ENCODE results near the gene TUBAL3.

The TUBAL3 gene

DNA sequence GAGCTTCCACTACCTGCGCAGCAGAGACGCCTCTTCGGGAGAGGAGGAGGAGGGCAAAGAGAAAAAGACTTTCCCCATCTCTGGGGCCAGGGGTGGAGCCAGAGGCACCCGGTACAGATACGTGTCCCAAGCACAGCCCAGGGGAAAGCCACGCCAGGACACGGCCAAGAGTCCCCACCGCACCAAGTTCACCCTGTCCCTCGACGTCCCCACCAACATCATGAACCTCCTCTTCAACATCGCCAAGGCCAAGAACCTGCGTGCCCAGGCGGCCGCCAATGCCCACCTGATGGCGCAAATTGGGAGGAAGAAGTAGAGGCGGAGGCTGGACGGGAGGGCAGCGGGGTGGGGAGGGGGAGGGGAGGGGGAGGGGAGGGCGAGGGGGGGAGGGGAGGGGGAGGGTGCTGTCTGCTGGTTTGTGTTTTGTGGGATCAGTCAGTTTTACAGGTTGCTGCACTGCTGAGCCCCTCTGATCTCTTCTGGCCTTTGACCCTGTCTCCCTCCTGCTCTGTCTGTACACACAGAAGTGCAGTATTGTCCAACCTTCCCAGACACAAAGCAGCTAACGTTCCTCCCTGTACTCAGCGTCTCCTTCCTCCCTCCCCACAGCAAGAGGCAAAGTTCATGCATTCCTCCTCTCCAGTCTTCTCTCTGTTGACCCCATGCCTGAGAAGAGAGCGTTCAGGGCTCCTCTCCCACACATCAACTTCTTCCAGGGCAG lies 30.6 kb downstream of the TUBAL3 start:
- DNase-seq: no peak

DNA sequence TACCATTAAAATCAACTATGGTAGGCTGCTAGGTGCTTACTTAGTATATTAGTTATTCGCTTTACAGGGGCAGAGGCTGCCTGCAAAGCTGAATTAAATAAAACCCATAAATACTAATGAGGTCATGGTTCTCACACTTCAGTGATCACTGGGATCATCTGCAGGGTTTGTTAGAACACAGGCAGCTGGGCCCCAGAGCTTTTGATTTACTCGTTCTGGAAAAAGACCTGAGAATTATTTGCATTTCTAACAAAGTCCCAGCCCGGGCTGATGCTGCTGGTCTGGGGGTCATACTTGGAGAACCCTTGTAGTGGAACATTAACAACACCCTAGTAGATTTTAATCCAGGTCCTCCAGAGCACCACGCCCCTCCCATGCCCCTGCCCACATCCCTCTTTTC lies 31.3 kb downstream of the TUBAL3 start:
- no peak for DNase-seq

DNA sequence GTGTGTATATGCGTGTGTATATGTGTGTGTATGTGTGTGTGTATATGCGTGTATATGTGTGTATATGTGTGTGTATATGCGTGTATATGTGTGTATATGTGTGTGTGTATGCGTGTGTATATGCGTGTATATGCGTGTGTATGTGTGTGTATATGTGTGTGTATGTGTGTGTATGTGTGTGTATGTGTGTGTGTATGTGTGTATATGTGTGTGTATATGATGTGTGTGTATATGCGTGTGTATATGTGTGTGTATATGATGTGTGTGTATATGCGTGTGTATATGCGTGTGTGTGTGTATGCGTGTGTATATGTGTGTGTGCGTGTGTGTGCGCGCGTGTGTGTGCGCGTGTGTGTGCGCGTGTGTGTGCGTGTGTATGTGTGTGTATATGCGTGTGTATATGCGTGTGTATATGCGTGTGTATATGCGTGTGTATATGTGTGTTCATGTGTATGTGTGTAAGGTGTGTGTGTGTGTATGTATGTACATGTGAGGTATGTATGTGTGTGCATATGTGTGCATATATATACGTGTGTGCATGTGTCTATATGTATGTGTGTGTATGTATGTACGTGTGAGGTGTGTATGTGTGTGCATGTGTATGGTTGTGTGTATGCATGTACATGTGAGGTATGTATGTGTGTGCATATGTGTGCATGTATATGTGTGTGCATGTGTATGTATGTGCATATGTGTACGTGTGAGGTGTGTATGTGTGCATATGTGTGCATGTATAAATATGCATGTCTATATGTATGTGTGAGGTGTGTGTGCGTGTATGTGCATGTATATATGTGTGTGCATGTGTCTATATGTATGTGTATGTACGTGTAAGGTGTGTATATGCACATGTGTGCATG lies 33.9 kb downstream of the TUBAL3 start:
- DNase-seq: no peak

DNA sequence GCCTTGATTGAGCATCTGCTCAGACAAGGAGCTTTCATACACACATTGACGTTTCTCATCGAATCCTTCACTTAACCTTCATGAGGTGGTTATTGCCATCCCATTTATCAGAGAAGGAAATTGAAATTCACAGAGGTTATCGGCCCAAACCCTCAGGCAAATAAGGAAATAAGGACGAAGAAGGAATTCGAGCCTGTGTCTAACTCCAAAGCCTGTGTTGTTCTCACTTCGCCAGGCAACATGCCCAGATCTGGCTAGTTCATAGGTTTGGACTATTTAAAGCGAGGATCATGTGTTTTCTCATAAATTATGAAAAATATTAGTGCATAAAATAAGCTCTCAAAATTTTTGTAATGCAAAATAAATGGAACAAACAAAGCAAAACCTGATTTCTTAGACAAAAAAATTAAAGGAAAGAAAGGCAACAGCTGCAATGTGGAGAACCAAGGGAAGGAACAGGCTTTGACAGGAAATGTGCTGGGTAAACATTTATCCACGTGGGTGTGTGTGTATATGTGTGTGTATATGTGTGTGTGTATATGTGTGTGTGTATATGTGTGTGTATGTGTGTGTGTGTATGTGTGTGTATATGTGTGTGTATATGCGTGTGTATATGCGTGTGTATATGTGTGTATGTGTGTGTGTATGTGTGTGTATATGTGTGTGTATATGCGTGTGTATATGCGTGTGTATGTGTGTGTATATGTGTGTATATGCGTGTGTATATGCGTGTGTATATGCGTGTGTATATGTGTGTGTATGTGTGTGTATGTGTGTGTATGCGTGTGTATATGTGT lies 35.1 kb downstream of the TUBAL3 start:
- DNase-seq: no peak

DNA sequence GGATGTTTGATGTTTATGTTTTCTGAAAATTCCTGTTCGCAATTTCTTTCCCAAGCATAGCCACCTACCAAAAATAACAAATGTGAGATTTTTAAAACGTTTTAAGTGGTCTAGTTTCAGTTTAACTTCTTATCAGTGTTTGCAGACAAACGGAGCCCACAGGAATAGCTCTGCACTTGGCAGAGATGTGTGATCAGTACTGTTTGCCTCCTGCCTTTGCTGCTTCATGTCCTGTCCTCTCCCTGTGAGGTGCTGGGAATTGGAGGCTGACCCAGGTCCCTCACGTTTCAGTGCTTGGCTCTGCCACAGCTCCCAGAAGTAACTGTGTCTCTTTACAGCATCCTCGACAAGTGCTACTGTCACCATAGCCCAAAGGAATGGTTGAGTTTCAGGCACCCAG lies 38.7 kb downstream of the TUBAL3 start:
- DNase-seq: no peak

DNA sequence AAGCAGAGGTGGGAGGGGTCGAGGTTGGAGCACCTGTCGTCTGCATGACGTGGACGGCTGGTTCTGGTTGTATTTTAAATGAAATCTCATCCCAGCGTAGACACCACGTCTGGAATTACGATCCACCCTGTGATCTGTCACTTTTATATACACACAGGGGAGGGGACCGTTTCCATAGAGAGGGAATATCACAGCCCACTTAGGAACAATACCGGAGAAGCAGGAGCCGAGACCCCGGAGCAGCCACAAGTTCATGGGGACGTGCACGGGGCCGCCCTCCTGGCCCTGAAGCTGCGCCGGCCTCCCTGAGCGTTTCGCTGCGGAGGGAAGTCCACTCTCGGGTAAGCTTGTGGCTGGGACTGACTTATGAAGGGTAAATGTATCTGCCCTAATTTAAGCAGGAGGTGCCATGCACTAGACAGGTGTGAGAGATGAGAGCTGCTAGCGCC lies 39.7 kb downstream of the TUBAL3 start, which contains the start of gene UCN3:
Gene UCN3 (plus strand): TSS at position 77 of the 449 bp plus-strand sequence. CDS start 8,755 bp downstream, outside the sequence.
- DNase-seq: peak; percentile 54

DNA sequence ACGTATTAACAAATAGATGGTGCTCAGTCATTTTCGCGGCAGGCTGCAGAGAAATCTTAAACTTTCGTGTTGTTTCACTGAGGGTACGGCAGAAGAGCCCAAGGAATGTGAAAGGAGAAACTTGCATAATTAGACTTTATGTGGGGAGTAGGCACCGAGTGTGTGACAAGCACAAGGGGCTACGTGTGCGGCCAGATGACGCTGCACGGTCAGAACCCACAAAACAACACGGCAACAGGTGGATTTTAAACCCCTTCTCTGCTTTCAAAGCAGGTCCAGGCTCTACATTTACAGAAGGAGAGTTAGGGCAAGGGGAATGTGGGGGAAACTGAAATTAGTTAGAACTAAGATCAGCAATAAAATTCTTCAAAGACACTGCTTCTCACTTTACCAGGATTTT lies 40.3 kb downstream of the TUBAL3 start:
- no peak for DNase-seq

DNA sequence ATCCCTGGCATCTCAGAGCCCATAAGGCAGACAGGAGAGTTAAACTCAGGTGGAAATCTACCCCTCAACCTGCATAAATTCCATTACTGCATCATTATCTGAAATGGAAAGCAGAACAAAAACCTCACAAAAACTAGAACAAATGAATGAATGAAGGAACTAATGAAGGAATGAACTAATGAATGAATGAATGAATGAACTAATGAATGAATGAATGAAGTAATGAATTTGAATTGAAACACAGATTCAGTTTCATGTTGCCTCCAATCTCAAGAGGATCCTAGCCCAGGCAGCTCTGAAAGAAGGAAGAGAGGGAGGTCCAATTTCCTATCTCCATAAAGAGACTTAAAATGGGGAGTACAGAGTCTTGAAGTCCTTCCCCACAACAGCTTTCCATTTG lies 41.8 kb downstream of the TUBAL3 start:
- no peak for DNase-seq

DNA sequence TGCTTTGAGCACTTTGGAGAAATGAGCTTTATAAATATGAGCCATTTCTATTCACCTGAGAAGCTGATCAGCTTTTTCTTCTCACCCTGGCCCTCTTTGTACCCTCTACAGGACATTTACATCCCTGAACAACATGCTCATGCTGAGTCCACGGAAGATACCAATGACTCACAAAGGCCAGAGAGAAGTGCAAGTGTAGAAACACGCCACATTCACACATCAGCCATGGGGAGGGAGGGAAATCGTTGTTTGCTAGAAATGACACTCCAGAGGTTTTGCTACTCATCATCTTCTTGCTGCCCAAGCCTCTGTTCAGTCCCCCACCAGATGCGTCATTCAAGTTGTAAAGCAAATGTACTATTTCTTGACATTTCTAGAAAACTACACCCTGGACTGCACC lies 42.7 kb downstream of the TUBAL3 start:
- DNase-seq: no peak

DNA sequence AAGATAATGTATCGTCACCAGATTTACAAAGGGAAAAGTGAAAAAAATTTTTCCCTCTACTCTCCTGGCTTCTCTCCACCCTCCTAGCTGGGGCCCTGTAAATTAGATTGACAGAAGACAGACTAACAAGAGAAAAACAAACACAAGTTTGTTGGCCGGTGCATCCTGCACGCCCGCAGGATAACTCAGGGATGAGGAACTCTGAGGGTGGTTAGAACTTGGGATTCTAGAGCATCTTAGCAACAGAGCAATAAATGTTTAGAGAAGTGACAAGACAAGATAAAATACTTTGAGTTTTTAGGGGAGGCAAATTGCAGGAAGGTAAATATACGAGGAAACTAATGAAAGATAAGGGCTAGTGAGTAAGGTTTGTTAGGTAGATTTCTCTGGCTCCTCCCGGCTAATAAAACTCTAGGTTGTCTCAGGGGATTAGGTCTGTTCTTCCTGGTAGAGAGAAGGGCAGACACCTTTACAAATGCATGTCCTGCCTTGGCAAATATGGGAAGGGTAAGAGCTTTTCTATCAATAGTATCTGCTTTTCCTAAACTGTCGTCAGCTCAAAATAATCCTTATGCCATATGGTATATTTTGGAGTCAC lies 44.2 kb downstream of the TUBAL3 start:
- no peak for DNase-seq

DNA sequence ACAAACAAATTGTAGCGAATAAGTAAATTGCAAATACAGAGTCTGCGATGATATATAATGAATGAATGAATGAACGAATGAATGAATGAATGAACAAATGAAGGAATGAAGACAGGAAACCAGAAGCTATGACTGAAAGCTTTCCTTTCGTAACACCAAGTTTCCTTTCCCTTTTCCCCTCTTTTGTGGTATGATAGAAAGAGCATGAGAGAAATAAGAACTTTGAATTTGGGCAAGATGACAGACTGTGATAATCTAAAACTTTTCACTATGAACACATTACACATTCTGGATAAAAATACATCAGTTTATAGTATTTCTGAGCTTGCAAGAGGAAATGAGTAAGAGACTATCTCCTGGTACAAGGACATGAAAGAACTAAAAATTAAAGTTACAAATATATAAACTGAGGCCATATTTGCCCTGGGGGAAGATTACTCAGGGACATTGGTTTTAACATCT lies 48.3 kb downstream of the TUBAL3 start:
- no peak for DNase-seq

DNA sequence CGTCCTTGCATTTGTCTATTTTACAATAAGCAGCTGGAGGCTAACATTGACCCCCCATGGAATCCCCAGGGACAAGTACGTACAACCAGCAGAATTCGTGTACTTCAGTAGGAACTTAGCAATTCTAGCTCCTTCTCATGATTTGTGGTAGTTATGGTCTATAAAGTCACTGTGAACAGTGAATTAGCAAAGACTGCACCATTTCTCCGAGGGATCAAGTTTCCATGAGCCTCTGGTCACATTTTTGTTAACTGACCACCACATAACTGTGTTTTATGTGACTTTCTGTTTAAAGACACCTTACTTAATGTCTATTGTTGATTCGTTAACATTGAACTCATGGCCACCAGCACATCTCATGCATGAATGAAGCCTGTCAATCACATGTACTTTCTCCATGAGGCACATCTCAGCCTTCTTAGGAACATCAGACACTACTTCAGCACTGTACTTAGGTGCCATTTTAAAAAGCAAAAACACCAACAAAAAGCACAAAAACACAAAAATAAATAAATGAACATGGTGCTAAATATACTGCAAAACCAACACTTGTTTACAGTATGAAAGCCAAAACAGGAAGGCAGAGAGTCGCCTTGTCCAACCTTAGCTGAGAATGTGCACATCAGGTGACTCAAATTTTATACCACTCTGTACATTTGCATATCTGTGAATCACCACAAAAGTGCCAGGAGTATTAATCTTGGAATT lies 48.9 kb downstream of the TUBAL3 start:
- DNase-seq: no peak

DNA sequence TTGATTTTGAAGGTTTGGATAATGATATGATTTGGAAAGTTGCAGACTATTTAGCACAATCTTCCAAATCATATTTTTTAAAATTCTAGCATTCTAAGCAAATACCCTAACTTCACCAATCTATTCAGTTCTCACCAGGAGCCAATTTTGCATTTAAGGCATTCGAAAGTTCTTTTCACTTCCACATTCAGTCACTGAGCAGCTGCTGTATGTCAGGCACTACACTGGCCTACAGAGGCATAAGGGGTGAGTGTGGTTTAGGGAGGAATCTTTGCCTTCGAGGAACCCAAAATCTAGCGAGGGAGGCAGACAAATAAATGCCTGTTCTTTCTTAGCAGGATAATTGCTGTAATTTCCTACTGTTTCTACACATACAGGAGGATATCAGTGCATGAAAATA lies 50.6 kb downstream of the TUBAL3 start:
- no peak for DNase-seq

DNA sequence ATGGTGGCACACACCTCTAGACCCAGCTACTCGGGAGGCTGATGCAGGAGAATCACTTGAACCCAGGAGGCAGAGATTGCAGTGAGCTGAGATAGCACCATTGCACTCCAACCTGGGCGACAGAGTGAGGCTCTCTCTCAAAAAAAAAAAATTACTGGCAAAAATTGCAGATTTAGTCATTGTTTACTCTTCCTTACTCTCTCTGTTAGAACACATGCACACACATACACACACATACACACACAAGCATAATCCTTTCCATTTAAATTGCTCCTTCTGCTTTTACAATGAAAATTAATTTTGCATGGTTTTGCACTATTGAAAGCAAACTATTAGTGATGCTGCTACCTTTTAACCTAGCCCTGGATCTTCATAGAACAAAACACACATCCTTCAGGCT lies 55.3 kb downstream of the TUBAL3 start:
- DNase-seq: peak; percentile 12

DNA sequence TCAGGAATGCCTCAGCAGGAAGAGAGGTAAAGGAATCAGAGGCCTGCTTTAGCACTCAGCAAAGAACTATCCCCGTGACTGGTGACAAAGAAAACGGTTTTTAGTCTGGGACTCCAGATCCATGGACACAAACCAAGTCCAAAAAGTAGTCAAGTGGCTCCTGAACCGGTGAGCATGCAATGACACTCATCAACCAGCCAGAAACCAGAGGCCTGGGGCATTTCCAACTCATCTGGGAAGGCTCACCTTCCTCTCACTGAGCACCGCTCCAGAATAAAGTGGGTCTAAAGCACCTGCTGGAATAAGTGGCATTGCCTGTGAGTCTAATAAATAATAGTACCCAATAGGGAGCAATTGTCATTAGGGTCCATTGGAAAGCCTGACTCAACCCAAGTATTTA lies 57.7 kb downstream of the TUBAL3 start:
- DNase-seq: no peak

DNA sequence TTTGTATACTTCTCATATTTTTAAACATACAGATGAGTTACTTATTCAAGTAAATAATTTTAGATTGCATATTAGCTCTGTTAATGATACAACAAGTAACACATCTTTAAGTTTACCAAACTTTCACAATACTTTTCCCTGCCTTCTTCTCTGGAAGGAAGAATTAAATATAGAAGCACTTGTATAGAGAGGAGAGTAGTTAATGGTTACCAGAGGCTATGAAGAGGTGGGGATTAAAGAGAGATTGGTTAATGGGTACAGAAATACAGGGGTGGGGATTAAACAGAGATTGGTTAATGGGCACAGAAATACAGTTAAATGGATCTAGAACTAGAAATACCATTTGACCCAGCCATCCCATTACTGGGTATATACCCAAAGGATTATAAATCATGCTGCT lies 59.9 kb downstream of the TUBAL3 start:
- no peak for DNase-seq

DNA sequence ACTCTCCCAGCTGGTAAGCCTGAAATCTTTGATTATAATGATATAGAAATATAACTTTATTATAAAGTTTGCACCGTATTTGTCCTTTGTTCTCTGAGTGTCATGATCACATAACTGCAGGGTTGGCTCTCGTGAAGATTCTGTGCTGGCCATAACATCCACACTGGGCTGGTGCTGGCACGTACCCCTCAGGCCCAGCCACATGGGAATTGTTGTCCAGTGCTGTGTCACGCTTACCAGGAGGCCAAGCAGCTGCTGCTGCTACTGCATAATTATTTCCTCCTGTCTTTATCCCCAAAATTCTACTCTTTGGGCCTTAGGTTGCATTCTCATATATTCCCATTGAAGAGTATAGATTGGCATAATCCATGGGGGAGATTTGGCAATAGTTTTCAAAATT lies 60.6 kb downstream of the TUBAL3 start:
- no peak for DNase-seq

DNA sequence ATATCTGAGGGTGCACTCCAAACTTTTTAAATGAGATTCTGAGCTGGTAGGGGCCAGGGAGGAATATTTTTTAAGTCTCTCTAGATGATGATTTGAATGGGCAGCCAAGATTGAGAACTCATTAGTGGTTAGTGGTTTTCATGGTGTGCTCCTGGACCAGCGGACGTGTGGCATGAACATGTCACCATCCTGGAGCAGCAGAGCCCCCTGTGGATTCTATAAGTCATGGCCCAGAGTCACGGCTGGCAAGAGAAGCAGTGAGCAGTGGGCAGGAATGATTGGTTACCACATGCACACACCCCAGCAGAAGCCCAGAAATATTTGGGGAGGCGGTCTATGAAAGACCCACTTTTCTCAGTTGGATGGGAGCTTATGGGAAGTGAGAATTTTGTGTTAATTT lies 61.1 kb downstream of the TUBAL3 start:
- DNase-seq: peak; percentile 22

All from DMS53 (cell line).